ENCODE data around the gene RESP18. TPM values are rescaled to one million over a fixed set of nuclear protein-coding genes. Genes with fewer than 3 reads are reported as not detected.

The RESP18 gene
- total RNA-seq, 1 donor from 2014 or later: not detected

DNA sequence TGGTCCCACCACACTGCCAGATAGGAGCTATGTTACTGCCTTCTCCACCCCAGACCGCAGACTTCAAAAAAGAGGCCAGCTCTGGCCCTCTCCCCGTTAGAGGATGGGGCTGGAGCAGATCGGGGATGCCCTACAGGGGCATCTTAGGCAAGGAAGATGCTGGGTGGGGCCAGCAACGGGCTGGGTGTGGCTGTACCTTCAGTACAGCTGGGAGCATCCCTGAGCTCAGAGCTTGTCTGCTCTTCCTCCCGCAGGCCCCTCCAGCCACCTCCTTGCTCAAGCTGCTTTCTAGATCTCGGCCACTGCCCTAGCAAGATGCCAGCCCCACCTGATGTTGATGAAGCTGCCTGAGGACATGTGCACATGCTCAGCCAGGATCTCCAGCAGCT lies 33.2 kb downstream of the RESP18 start:
- H3K4me3 ChIP-seq (ENCODE audit: low read depth, low read length): no peak overlapping the region
- no peak for DNase-seq (ENCODE audit: low read depth)
- no peak for TF ChIP-seq CTCF (conservative IDR thresholded peaks at IDR 0.05; ENCODE audit: low read depth, low read length)

- no peak for DNase-seq (ENCODE audit: low read depth)
These were observed 33.7 kb downstream of the RESP18 start for GRCh38 chr2:219298759-219299371.

DNA sequence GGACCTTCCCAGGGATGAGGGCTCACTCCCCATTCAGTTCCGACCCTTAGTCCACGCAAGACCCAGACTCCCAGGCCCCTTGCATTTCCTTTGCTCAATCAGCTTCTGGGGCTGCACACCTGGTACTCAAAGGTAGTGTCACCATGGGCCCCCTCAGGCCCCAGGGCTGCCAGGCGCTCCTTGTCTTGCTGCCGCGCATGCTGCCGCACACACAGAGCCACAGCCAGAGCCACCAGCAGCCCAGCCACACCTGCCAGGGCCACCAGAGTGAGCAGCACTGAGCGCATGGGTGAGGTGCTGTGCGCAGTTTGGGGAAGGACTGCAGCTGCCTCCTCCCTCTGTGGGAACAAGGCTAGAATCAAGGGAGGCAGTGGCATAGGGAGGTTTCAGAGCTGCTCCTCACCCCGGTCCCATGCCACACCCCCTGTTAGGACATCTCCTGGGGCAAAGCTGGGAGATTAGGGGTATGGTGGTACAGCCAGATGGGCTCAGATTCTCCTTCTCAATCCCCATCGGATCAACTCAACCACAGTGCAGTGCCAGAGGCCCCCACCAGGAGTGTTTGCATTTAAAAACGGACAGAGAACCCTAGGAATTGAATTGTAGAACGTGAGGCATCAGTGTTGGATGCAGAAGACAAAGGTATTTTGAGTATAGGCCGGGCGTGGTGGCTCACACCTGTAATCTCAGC lies 34.6 kb downstream of the RESP18 start:
- TF ChIP-seq CTCF (conservative IDR thresholded peaks at IDR 0.05; ENCODE audit: low read depth, low read length): peak; percentile 38
- no peak overlapping the region for H3K4me3 ChIP-seq (ENCODE audit: low read depth, low read length)
- no peak for DNase-seq (ENCODE audit: low read depth)

More at GRCh38 chr2:219298759-219299371, 33.7 kb downstream of the RESP18 start:
- no peak overlapping the region for H3K4me3 ChIP-seq (ENCODE audit: low read depth, low read length)
- TF ChIP-seq CTCF (conservative IDR thresholded peaks at IDR 0.05; ENCODE audit: low read depth, low read length): peak; percentile 93

- TF ChIP-seq CTCF (conservative IDR thresholded peaks at IDR 0.05; ENCODE audit: low read depth, low read length): no peak
- no peak overlapping the region for H3K4me3 ChIP-seq (ENCODE audit: low read depth, low read length)
- no peak for DNase-seq (ENCODE audit: low read depth)
These were observed 35.7 kb downstream of the RESP18 start for GRCh38 chr2:219296631-219297391.

DNA sequence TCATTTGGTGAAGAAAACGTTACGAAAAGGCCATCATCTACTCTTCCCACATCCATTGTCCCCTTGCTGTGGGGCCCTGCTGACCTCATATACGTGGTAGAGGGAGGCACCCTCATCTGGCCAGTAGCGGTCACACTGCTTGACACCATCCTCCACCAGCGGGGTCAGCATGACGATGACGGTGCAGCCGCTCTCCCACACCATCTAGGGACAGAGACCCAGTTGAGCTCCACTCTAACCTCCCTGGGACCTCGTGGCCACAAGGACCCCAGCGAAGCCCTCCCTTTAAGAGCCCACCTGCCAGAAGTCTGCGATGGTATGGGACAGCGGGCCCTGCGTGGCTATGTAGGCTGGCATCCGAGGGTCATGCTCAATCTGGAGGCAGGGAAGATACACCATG lies 36.4 kb downstream of the RESP18 start:
- no peak for TF ChIP-seq CTCF (conservative IDR thresholded peaks at IDR 0.05; ENCODE audit: low read depth, low read length)
- no peak overlapping the region for H3K4me3 ChIP-seq (ENCODE audit: low read depth, low read length)
- no peak for DNase-seq (ENCODE audit: low read depth)

DNA sequence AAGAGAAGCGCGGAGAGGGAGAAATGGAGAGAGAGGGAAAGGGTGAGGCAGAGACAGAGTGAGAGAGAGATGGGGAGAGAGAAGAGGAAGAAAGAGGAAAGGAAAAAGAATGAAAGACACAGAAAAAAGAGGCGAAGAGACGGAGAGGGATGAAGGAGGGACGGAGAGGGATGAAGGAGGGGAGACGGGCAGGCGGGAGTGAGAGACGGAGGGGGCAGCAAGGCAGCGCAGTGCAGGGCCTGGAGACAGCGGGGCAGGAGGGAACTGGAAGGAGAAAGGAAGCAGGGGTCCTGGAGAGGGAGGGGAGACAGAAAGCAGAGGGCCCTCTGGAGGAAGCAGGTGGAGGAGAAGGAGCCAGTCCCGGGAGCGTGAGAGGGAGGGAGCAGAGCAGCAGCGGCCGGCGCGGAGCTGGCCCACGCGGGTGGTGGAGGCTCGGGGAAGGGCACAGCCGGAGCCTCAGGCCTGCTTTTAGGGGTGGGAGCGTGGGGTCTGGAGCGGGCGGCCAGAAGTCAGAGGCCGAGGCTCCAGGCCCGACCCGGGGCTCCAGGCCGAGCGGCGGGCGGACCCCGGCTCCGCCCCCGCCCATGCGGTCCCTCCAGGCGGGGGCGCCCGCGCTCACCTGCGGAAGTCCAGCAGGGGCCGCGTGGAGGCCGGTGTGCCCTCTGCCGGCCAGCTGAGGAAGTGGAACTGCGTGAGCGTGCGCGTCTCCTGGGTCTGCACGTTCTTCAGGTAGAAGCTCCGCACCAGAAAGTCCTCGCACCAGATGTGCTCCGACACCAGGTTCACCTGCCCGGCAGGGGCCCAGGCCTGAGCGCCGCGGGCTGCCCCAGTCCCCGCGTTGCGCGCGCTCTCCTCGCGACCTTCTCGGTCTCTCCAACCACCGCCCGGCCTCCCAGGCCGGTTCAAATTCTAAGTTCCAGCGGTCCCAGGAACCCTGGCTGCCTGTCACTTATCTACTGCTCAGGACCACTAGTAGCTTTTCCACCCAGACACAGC lies 37.9 kb downstream of the RESP18 start:
- TF ChIP-seq CTCF (conservative IDR thresholded peaks at IDR 0.05; ENCODE audit: low read depth, low read length): peak; percentile 88
- no peak for DNase-seq (ENCODE audit: low read depth)
- peak overlapping the region; percentile 63 for H3K4me3 ChIP-seq (ENCODE audit: low read depth, low read length)

All from epithelial cell of proximal tubule (primary cell).